Stimulated activated naive CD8-positive, alpha-beta T cell treated with anti-CD3 and anti-CD28 coated beads, Interleukin-15, Interleukin-2, amounts not matched to agents 100 ng/mL and 50 ng/mL, for 24 hours (primary cell): Measurements from ENCODE around the gene CCNJ.
"Not testable (repeated sequence)": the region's sequence is repeated elsewhere in the genome, so short reads cannot be mapped to it uniquely, and the experiment has no call there.

Experiments
- H3K27ac Mint-ChIP-seq: one replicate; pipeline ENCODE4 v1.8.0; 2021; ENCODE audit warnings: mild to moderate bottlenecking, mixed read lengths
- H3K27me3 Mint-ChIP-seq: one replicate; pipeline ENCODE4 v1.8.0; 2021; ENCODE audit warnings: mixed read lengths
- H3K36me3 Mint-ChIP-seq: one replicate; pipeline ENCODE4 v1.8.0; 2021; ENCODE audit warnings: low read depth, mixed read lengths
- H3K4me1 Mint-ChIP-seq: one replicate; pipeline ENCODE4 v1.8.0; 2021; ENCODE audit warnings: low read depth, mixed read lengths
- H3K4me3 Mint-ChIP-seq: one replicate; pipeline ENCODE4 v1.8.0; 2021; ENCODE audit warnings: mild to moderate bottlenecking, mixed read lengths
- H3K9me3 Mint-ChIP-seq: one replicate; pipeline ENCODE4 v1.8.0; 2021; ENCODE audit warnings: mixed read lengths

Gene CCNJ

DNA sequence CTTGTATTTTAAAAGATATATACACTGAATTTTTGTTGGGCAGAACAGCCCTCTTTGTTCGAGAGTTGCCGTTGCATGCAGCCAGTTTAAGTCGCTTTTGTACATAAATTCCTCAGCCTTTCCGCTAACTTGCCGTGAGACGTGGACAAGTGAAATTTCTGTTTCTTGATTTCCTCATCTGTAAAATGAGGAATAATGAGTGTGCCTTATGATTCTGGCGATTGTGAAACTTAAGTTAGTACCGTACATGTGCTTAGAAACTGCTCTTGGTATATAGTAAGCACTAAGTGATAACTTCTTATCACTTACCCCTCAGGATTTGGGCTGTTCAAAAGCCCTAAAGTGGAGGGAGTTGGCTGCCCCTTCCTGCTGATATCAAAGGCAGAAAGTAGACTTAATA lies 1.4 kb downstream of the CCNJ start:
- Mint-ChIP-seq H3K27ac (peak overlapping the region; percentile 84), H3K9me3 (no peaks in the 10 kb centered on the region), H3K4me1 (peaks cover 46% of the 10 kb centered on the region)

DNA sequence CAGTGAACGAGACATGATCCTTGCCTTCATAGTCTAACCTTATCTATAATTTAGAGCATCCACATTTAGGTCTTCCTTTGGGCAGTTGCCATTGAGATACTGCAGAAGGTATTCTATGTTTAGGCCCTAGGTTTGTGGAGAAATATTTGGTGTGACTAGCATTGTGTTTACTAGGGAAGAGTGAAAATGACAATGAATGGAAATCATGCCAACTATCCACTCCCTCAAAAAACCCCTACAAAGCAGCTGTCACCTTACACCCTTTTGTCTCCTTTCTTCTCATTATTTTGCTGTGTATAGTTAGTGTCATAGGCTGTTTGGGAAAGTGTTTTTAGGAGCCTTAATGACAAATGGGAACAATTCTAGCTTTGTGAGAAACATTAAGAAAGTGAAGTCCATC lies 3.2 kb downstream of the CCNJ start:
- peaks cover 54% of the 10 kb centered on the region for H3K36me3 Mint-ChIP-seq
- H3K27ac Mint-ChIP-seq = no peak overlapping the region
- H3K9me3 Mint-ChIP-seq = no peaks in the 10 kb centered on the region
- H3K4me3 Mint-ChIP-seq = no peak overlapping the region
- no peaks in the 10 kb centered on the region for H3K27me3 Mint-ChIP-seq
- H3K4me1 Mint-ChIP-seq = peaks cover 48% of the 10 kb centered on the region

More for the DNA sequence above, 1.4 kb downstream of the CCNJ start:
- peak overlapping the region; percentile 92 for H3K4me3 Mint-ChIP-seq
- no peaks in the 10 kb centered on the region for H3K27me3 Mint-ChIP-seq
- peaks cover 40% of the 10 kb centered on the region for H3K36me3 Mint-ChIP-seq

DNA sequence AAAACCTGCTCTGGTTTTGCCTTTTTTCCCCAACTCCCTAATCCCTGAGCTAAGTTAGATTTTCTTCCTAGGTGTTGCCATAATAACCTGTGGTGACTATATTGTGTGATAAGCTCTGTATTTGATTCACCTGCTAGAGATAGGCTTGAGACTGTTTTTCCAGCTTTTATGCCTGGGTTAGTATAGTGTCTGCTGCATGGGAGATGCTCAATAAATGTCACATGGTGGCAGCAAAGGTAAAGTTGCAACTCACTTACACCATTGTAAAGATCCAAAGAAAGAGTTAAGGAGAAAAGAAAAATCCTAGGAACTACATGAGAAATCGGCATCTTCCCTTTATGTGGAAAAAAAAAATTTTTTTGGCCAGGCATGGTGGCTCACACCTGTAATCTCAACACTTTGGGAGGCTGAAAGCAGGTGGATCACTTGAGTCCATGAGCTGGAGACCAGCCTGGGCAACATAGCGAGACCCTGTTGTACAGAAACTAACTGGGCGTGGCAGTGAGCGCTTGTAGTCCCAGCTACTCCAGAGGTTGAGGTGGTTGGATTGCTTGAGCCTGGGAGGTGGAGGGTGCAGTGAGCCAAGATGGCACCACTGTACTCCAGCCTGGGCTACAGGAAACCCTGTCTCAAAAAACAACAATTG lies 3.7 kb downstream of the CCNJ start:
- Mint-ChIP-seq H3K27ac (no peak overlapping the region), H3K4me1 (peaks cover 52% of the 10 kb centered on the region), H3K4me3 (no peak overlapping the region), H3K9me3 (no peaks in the 10 kb centered on the region), H3K27me3 (no peaks in the 10 kb centered on the region), H3K36me3 (peaks cover 60% of the 10 kb centered on the region)

DNA sequence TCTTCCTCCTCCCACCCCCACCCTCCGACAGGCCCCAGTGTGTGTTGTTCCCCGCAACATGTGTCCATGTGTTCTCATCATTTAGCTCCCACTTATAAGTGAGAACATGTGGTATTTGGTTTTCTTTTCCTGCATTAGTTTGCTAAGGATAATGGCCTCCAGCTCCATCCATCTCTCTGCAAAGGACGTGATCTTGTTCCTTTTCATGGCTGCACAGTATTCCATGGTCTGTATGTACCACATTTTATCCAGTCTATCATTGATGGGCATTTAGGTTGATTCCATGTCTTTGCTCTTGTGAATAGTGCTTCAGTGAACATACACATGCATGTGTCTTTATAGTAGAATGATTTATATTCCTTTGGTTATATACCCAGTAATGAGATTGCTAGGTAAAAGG lies 4.5 kb downstream of the CCNJ start:
- Mint-ChIP-seq H3K4me1 (peaks cover 45% of the 10 kb centered on the region), H3K36me3 (peaks cover 68% of the 10 kb centered on the region)
- not testable (repeated sequence) for H3K27me3 Mint-ChIP-seq, H3K27ac Mint-ChIP-seq, H3K9me3 Mint-ChIP-seq, H3K4me3 Mint-ChIP-seq

DNA sequence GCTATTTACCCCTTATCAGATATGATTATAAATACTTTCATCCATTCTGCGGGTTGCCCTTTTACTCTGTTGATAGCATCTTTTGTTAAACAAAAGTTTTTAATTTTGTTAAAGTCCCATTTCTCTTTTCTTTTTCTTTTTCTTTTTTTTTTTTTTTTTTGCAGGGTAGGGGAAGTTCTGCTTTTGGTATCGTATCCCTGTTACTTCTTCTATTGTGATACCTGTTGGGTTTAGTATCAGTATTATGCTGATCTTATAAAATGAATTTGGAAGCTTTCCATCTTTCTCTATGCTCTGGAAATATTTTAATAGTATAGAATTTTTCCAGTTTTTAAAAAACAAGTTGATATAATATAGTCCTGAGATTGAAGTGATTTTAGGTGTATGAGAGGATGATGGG lies 6.0 kb downstream of the CCNJ start:
- Mint-ChIP-seq H3K27me3 (no peaks in the 10 kb centered on the region), H3K4me3 (no peak overlapping the region), H3K36me3 (peaks cover 78% of the 10 kb centered on the region), H3K9me3 (no peaks in the 10 kb centered on the region), H3K27ac (no peak overlapping the region), H3K4me1 (peaks cover 43% of the 10 kb centered on the region)

DNA sequence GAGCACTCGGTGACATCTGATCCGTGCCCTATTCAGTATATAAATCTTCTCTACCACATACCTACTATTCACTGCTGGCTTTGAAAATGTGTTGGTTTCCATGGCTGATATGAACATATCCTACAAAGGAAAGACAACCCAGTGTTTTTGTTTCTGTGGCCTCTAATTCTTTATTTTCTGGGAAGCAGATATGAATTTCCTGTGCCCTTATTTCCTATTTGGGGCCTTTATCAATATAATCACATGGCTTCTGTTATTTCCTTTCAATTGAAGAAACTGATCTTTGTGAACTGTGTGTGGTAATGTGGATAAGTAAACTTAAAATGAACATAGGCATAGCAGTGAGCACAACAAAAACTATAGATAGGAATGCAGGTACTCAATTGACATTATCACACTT lies 10.6 kb downstream of the CCNJ start:
- peaks cover 15% of the 10 kb centered on the region for H3K4me1 Mint-ChIP-seq
- no peak overlapping the region for H3K27ac Mint-ChIP-seq
- no peak overlapping the region for H3K4me3 Mint-ChIP-seq
- H3K36me3 Mint-ChIP-seq = peaks cover 72% of the 10 kb centered on the region
- H3K27me3 Mint-ChIP-seq = no peaks in the 10 kb centered on the region
- no peaks in the 10 kb centered on the region for H3K9me3 Mint-ChIP-seq

DNA sequence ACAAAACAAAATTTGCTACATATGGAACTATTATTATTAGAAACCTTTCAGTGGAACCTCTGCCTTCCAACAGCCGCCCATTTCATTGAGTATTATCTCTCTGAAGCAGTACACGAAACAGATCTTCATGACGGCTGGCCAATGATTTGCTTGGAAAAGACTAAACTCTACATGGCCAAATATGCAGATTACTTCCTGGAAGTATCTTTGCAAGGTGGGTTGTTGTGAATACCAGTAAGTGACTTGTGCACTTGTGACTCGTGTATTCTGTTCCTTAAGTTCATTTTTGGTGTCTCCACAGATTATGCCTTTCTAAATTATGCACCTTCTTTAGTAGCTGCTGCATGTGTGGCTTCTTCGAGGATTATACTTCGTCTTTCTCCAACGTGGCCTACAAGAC lies 13.4 kb downstream of the CCNJ start:
- Mint-ChIP-seq H3K4me3 (no peak overlapping the region), H3K27me3 (no peaks in the 10 kb centered on the region), H3K9me3 (no peaks in the 10 kb centered on the region), H3K4me1 (peaks cover 11% of the 10 kb centered on the region), H3K27ac (peak overlapping the region; percentile 28), H3K36me3 (peaks cover 66% of the 10 kb centered on the region)

DNA sequence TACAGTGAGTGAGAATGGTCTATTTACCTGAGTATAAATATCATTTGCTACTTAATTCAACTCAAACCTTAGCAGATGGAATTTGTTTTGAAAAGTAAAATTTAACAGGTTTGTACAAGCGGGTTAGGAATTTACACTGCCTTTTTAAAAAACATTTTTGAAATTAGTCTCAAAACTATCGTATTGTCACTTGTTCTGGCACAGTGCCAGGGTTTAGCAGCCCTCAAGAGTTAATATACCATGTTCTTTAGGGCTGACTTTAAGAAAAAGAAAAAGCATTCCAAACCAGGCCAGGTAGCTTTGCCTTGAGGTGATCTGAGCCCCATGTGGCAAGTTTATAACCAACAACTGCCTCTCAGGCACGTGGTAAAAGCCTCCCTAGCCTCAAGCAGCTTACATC lies 17.8 kb downstream of the CCNJ start:
- peaks cover 54% of the 10 kb centered on the region for H3K36me3 Mint-ChIP-seq
- peaks cover 19% of the 10 kb centered on the region for H3K4me1 Mint-ChIP-seq
- no peak overlapping the region for H3K27ac Mint-ChIP-seq
- H3K27me3 Mint-ChIP-seq = no peaks in the 10 kb centered on the region
- H3K4me3 Mint-ChIP-seq = no peak overlapping the region
- no peaks in the 10 kb centered on the region for H3K9me3 Mint-ChIP-seq

DNA sequence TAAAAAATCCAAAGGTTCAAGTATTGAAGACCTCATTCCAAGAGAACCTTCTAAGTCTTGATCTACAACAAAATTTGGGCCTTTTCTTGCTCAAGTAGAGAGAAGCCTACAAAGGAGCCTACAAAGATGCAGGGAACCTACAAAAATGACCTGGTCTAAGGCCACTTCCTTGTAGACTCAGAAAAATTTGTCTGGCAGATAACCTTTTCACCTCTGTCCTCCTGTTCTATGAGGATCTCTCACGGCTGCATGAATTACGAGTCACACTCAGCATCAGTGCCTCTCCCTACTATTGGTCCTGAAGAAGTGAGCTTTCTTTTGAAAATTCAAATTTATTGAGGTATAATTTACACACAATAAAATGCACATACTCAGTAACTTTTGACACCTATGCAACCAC lies 29.3 kb downstream of the CCNJ start:
- Mint-ChIP-seq H3K9me3 (no peaks in the 10 kb centered on the region), H3K4me3 (no peak overlapping the region), H3K27me3 (no peaks in the 10 kb centered on the region), H3K36me3 (no peaks in the 10 kb centered on the region), H3K27ac (no peak overlapping the region), H3K4me1 (peaks cover 21% of the 10 kb centered on the region)

DNA sequence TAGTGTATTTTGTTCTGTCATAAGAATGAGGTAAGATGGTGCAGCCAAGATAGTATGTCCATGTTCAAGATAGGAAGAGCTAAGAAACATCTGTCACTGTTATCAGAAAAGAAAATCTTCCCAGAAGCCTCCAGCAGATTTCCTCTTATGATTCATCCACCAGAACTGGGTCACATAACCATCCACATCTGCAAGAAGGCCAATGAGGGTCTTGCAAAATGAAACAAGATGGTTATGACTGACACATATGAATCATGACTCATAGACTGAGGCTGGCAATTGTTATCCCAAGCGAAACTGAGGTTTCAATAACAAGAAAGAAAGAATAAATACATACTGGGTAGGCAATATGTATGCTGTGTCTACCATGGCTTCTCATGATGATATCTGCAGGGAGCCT lies 30.3 kb downstream of the CCNJ start:
- H3K36me3 Mint-ChIP-seq = peaks cover 3% of the 10 kb centered on the region
- H3K4me1 Mint-ChIP-seq = peaks cover 21% of the 10 kb centered on the region
- H3K9me3 Mint-ChIP-seq = no peaks in the 10 kb centered on the region
- H3K27ac Mint-ChIP-seq = no peak overlapping the region
- peak overlapping the region; percentile 9 for H3K4me3 Mint-ChIP-seq
- H3K27me3 Mint-ChIP-seq = no peaks in the 10 kb centered on the region

DNA sequence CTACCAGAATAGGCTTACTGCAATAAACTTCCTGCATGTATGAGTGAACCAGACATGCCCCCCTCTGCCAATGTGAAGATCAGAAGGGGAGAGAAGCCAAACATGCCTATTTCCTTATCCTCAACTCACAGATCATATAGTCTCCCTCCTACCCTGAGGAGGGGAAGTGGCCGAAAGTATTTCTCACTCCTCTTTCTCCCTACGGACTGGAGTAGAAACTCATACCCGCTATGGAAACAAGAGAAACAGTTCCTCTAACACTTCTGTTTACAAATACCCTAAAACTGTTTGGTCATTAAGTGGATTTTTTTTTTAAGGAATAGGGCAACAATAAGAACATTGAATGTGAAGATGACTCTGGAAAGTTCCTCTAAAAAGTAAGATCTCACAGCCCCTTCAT lies 31.4 kb downstream of the CCNJ start:
- no peak overlapping the region for H3K27ac Mint-ChIP-seq
- H3K4me3 Mint-ChIP-seq = no peak overlapping the region
- peaks cover 5% of the 10 kb centered on the region for H3K36me3 Mint-ChIP-seq
- no peaks in the 10 kb centered on the region for H3K9me3 Mint-ChIP-seq
- no peaks in the 10 kb centered on the region for H3K27me3 Mint-ChIP-seq
- peaks cover 21% of the 10 kb centered on the region for H3K4me1 Mint-ChIP-seq

DNA sequence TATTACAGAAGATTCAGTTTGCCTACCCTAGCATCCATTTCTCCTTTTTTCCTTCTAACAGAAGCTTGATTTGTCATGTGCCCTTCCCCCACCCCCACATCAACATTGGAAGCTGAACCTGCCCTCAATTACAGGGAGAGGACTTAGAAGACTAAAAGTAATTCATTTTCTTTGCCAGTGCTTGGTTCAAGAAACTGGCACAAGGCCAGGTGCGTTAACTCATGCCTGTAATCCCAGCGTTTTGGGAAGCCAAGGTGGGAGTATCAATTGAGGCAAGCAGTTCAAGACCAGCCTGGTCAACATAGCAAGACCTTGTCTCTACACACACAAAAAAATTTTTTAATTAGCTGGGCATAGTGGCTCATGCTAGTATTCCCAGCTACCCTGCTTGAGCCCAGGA lies 32.6 kb downstream of the CCNJ start:
- peaks cover 21% of the 10 kb centered on the region for H3K4me1 Mint-ChIP-seq
- H3K4me3 Mint-ChIP-seq = no peak overlapping the region
- no peaks in the 10 kb centered on the region for H3K9me3 Mint-ChIP-seq
- H3K27me3 Mint-ChIP-seq = no peaks in the 10 kb centered on the region
- peaks cover 11% of the 10 kb centered on the region for H3K36me3 Mint-ChIP-seq
- H3K27ac Mint-ChIP-seq = no peak overlapping the region

DNA sequence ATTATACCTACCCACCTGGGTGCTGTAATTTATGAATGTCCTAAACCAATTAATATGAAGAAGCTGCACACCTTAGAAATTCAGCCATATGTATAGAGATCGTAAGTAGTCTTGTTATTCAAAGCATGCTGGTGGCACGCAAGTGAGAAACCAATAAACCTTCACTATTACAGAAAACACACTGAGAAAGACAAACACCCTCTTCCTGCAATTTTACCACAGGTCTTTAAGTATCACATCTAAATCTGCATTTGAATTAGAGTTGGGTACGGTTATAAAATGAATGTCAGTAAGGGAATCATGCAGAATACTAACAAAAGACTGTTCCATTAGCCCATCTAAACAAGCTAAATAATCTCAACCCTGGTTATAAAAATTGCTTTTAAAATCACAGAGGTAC lies 33.8 kb downstream of the CCNJ start:
- Mint-ChIP-seq H3K27me3 (no peaks in the 10 kb centered on the region), H3K36me3 (peaks cover 19% of the 10 kb centered on the region), H3K4me3 (no peak overlapping the region), H3K4me1 (peaks cover 21% of the 10 kb centered on the region), H3K27ac (no peak overlapping the region), H3K9me3 (no peaks in the 10 kb centered on the region)

DNA sequence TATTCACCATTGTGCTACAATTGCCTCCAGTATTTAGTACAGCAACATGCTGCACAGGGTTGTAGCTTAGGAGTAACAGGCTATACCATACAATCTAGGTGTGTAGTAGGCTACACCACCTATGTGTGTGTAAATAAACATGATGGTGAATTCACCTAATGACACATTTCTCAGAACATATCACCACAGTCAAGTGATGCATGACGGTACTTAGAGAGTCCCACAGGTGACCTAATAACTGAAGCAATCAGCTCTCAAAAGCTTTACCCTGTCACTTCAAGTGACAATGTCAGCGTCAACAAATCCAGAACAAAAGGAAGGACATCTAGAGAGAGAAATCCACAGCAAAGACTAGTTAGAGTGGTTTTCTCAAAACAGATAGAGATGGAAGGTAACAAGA lies 38.8 kb downstream of the CCNJ start:
- Mint-ChIP-seq H3K4me3 (no peak overlapping the region), H3K9me3 (no peaks in the 10 kb centered on the region), H3K4me1 (no peaks in the 10 kb centered on the region), H3K27ac (no peak overlapping the region), H3K36me3 (peaks cover 37% of the 10 kb centered on the region), H3K27me3 (no peaks in the 10 kb centered on the region)

DNA sequence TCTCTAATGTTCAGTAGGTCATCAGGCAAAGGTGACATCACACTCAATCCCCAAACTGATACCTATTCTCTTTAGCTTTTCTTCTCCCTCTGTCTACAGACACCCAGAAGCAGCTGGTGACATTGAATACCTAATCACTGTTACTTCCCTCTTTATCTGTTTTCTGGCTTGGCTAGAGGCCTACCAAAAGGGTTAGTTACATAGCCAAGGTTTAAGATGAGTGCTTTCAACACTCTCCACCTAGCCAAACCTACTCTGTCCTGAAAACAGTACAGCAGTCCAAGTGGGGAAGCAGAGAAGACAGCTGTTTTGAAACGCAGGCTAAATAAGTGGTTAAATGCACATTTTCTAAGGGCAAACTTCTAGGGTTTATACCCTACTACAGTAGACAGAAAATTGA lies 39.4 kb downstream of the CCNJ start:
- Mint-ChIP-seq H3K27me3 (no peaks in the 10 kb centered on the region), H3K4me3 (no peak overlapping the region), H3K4me1 (no peaks in the 10 kb centered on the region)

DNA sequence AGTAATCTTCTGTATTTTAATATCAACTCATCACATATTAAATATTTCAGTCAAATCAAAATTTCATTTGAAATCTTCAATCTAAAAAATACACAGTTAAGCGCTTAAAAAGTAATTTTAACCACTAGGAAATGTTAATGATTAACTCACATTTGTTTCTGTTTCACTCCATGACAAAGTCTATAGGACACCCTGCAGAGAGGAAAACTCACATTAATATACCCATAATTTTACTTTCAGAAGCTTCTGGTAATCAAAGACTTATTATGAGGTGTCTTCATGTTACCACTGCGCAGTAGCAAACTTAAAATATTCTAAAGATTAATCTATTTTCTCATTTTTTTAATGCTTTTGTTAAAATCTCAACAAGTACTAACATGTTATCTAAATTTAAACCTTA lies 45.7 kb downstream of the CCNJ start:
- Mint-ChIP-seq H3K27ac (no peak overlapping the region), H3K36me3 (peaks cover 19% of the 10 kb centered on the region)

More for the DNA sequence above, 39.4 kb downstream of the CCNJ start:
- no peaks in the 10 kb centered on the region for H3K9me3 Mint-ChIP-seq
- H3K27ac Mint-ChIP-seq = no peak overlapping the region
- peaks cover 37% of the 10 kb centered on the region for H3K36me3 Mint-ChIP-seq

More for the DNA sequence above, 45.7 kb downstream of the CCNJ start:
- peak overlapping the region; percentile 92 for H3K4me3 Mint-ChIP-seq
- H3K4me1 Mint-ChIP-seq = peaks cover 13% of the 10 kb centered on the region
- H3K9me3 Mint-ChIP-seq = no peaks in the 10 kb centered on the region
- peaks cover 26% of the 10 kb centered on the region for H3K27me3 Mint-ChIP-seq
